ENCODE measurements around the gene KIF18A. TPM values are rescaled to one million over a fixed set of nuclear protein-coding genes. Genes with fewer than 3 reads are reported as not detected.

Gene KIF18A
- total and polyA plus RNA-seq, 2 of the 13 experiments (the other 11 are each of a cell fraction or from before 2014, with no cell fraction given): 3.4 to 14.4 TPM

GRCh38 chr11:28108958-28109357, 1.0 kb upstream of the KIF18A start (continued):
- TF ChIP-seq KAT7 (CRISPR knock-in tag; IDR thresholded peaks at IDR 0.05; ENCODE audit: borderline replicate concordance): no peak
- TF ChIP-seq ZNF256 (CRISPR knock-in tag; conservative IDR thresholded peaks at IDR 0.05): no peak
- no peak for TF ChIP-seq MED8 (CRISPR knock-in tag; IDR thresholded peaks at IDR 0.05; ENCODE audit: insufficient replicate concordance)
- no peak for TF ChIP-seq NPAS2 (CRISPR knock-in tag; IDR thresholded peaks at IDR 0.05; ENCODE audit: borderline replicate concordance)
- TF ChIP-seq ZBTB46 (CRISPR knock-in tag; IDR thresholded peaks at IDR 0.05; ENCODE audit: borderline replicate concordance): no peak
- TF ChIP-seq ZNF274 (CRISPR knock-in tag; IDR thresholded peaks at IDR 0.05): no peak

GRCh38 chr11:28107191-28107749, 686 bp downstream of the KIF18A start:
- no peak for FAIRE-seq
- Histone ChIP-seq H3K4me3 (replicated peaks in 1 of 3; ENCODE audit: insufficient read depth in 1 of 3, low read depth in 2 of 3, low read length in 3 of 3) (peak overlapping the region; percentile 84 to 99 (median 84)), H2AFZ (ENCODE audit: low read length) (peak overlapping the region; percentile 74), H3K4me1 (ENCODE audit: insufficient read depth, low read length) (peaks cover 63% of the 10 kb centered on the region), H3K79me2 (ENCODE audit: insufficient read depth, low read length) (peaks cover 86% of the 10 kb centered on the region), H3K36me3 (replicated peaks in 1 of 2; ENCODE audit: control insufficient read depth in 1 of 2, insufficient read depth in 2 of 2, low read length in 2 of 2) (no peaks in the 10 kb centered on the region), H3K9me3 (ENCODE audit: low read length) (no peaks in the 10 kb centered on the region), H4K20me1 (ENCODE audit: insufficient read depth, low read length) (no peaks in the 10 kb centered on the region), H3K27ac (ENCODE audit: extremely low read length, insufficient read depth, low read length) (peak overlapping the region; percentile 96), H3K27me3 (ENCODE audit: control insufficient read depth in 1 of 2, insufficient read depth in 2 of 2, low read length in 2 of 2) (no peaks in the 10 kb centered on the region; a peak in 1 of 5 replicates), H3K9ac (ENCODE audit: insufficient read depth, low read depth, low read length) (peak overlapping the region; percentile 98), H3K4me2 (ENCODE audit: low read depth, low read length) (peak overlapping the region; percentile 75)
- CTCF ChIA-PET (ENCODE audit: low intra/inter-chr PET ratio, low total read pairs): no interaction called here
- ATAC-seq: peak; percentile 21
- TF ChIP-seq FOXO4 (CRISPR knock-in tag; conservative IDR thresholded peaks at IDR 0.05): 0 out of 2 replicates have a peak, but pooled peaks have one; percentile 43
- 0 out of 2 replicates have a peak, but pooled peaks have one; percentile 6 for TF ChIP-seq ZNF816 (CRISPR knock-in tag; IDR thresholded peaks at IDR 0.05; ENCODE audit: borderline replicate concordance)
- TF ChIP-seq TAF1 (CRISPR knock-in tag; IDR thresholded peaks at IDR 0.05): no peak
- 1% methylated on average over 10 of the region's 11 CpGs for WGBS (ENCODE audit: low lambda C conversion rate)
- intact Hi-C loops (cut with micrococcal nuclease; ENCODE audit: unreplicated experiment) (loop anchor here (5.0 kb wide), 1 partner anchor 390 kb away; no protein-coding TSS in a partner anchor), in situ Hi-C loops (cut with HindIII; ENCODE audit: extremely low pct_ligation_motif_present, low pct_unique_long_range_greater_than_20kb) (no loop called here)
- DNase-seq (ENCODE audit: low spot score): peak; percentile 12
- POLR2A ChIA-PET: no interaction called here
- BruUV-seq (replicated peaks): no TSS peak
